Gastroesophageal sphincter (tissue), 4 donors: ENCODE measurements around the gene VSIG10. TPM values are rescaled to one million over a fixed set of nuclear protein-coding genes. Genes with fewer than 3 reads are reported as not detected.
"Not testable (repeated sequence)": the region's sequence is repeated elsewhere in the genome, so short reads cannot be mapped to it uniquely, and the experiment has no call there.

Experiments
- ATAC-seq: fragments of 150-250 bp; one replicate; pipeline ENCODE4 v1.9.1; 2016; ENCODE audit warnings: mild to moderate bottlenecking, moderate library complexity
- H3K27ac ChIP-seq, 4 donors: fragments of 200-600 bp; sonication (generic) in 3 of 4; 1 replicate in 3 of 4; 2 replicates in 1 of 4; pipeline ENCODE4 v1.5.1; 2016 to 2019
- H3K27me3 ChIP-seq: fragments of 200-600 bp; sonication (generic); one replicate; pipeline ENCODE4 v1.5.1; 2019
- H3K36me3 ChIP-seq, 2 donors: fragments of 200-600 bp; sonication (generic); one replicate each; pipeline ENCODE4 v1.5.1; 2019; ENCODE audit warnings: control low read depth in 1 of 2
- H3K4me1 ChIP-seq, 3 donors: fragments of 200-600 bp; sonication (generic); 1 replicate in 2 of 3; 2 replicates in 1 of 3; pipeline ENCODE4 v1.5.1; 2016 to 2019; ENCODE audit warnings: control low read depth in 2 of 3
- H3K4me3 ChIP-seq, 2 donors: fragments of 200-600 bp; sonication (generic); one replicate each; pipeline ENCODE4 v1.5.1; 2019; ENCODE audit warnings: mild to moderate bottlenecking in 1 of 2, moderate library complexity in 1 of 2
- H3K9me3 ChIP-seq, 3 donors: fragments of 200-600 bp; sonication (generic); one replicate each; pipeline ENCODE4 v1.5.1; 2017 to 2019; ENCODE audit warnings: control low read depth in 2 of 3
- CTCF ChIP-seq, 4 experiments: fragments of 200-600 bp in 2 of 4; fragments of 450-650 bp in 2 of 4; sonication (generic) in 1 of 4; IDR thresholded peaks; one replicate each; pipeline ENCODE4 v1.5.1; 2017 to 2019; ENCODE audit warnings: antibody characterized with exemption in 4 of 4, mild to moderate bottlenecking in 2 of 4, moderate library complexity in 2 of 4
- EP300 ChIP-seq: sonication (generic); formaldehyde crosslinking; IDR thresholded peaks from one replicate; pipeline ENCODE4 v1.6.1; 2017; ENCODE audit warnings: antibody characterized with exemption, mild to moderate bottlenecking
- POLR2A ChIP-seq, 2 donors: fragments of 450-650 bp; IDR thresholded peaks; one replicate each; pipeline ENCODE4 v1.6.1; 2017; ENCODE audit warnings: antibody characterized with exemption in 2 of 2, mild to moderate bottlenecking in 2 of 2, moderate library complexity in 1 of 2
- POLR2AphosphoS5 ChIP-seq: sonication (generic); formaldehyde crosslinking; IDR thresholded peaks from one replicate; pipeline ENCODE4 v1.6.1; 2017; ENCODE audit warnings: antibody characterized with exemption
- WGBS, 2 donors: methylation state at CpG; one replicate each; pipeline ENCODE4 v1.1.5; 2018; ENCODE audit warnings: low coverage in 1 of 2; 5-methylcytosine and 5-hydroxymethylcytosine counted together
- total RNA-seq, 4 donors: library from RNA; depleted of rRNA; stranded (reverse); fragments of >200 nt; gene quantifications; one replicate each; pipeline ENCODE4 v1.1.0, GENCODE V29; 2016

Gene VSIG10
- total RNA-seq, 4 donors from 2014 or later, result 14.7 to 24.6 (median 17.6) TPM

- no peaks in the 10 kb centered on the region for H3K27me3 ChIP-seq
- no peak overlapping the region for H3K27ac ChIP-seq
- H3K4me3 ChIP-seq, result no peak overlapping the region
- H3K4me1 ChIP-seq, result no peaks in the 10 kb centered on the region
- 82% methylated on average over 4 of the region's 4 CpGs; no CpG with 5 or more reads in 1 of the 2 donors for WGBS, 2 donors
- peaks cover 0 to 98% of the 10 kb centered on the region in 2 donors for H3K36me3 ChIP-seq
- TF ChIP-seq CTCF (IDR thresholded peaks at IDR 0.05), result no peak
- no peaks in the 10 kb centered on the region for H3K9me3 ChIP-seq
- no peak for ATAC-seq
These were observed 78.6 kb downstream of the VSIG10 start for GRCh38 chr12:118025168-118025567.

- Histone ChIP-seq H3K9me3 (no peaks in the 10 kb centered on the region), H3K4me3 (no peak overlapping the region), H3K27ac (no peak overlapping the region), H3K27me3 (no peaks in the 10 kb centered on the region), H3K36me3 (peaks cover 0 to 96% of the 10 kb centered on the region in 2 donors), H3K4me1 (no peaks in the 10 kb centered on the region)
- TF ChIP-seq POLR2AphosphoS5, result no peak
- TF ChIP-seq EP300, result no peak
- no peak for TF ChIP-seq CTCF (IDR thresholded peaks at IDR 0.05)
- 88 to 92% methylated on average over 6 of the region's 9 CpGs for WGBS, 2 donors
- ATAC-seq, result no peak
These were observed 80.4 kb downstream of the VSIG10 start for GRCh38 chr12:118023301-118023860.

- no peak overlapping the region for H3K4me3 ChIP-seq
- H3K27me3 ChIP-seq, result no peaks in the 10 kb centered on the region
- WGBS, 2 donors, result 100% methylated on average over 3 of the region's 3 CpGs; no CpG with 5 or more reads in 1 of the 2 donors
- H3K9me3 ChIP-seq, result no peaks in the 10 kb centered on the region
- ATAC-seq, result no peak
- no peak for TF ChIP-seq POLR2A (IDR thresholded peaks at IDR 0.05)
- peaks cover 0 to 89% of the 10 kb centered on the region in 2 donors for H3K36me3 ChIP-seq
- H3K27ac ChIP-seq, result no peak overlapping the region
- peaks cover 0 to 6% (median 0%) of the 10 kb centered on the region in 3 donors for H3K4me1 ChIP-seq
These were observed 81.1 kb downstream of the VSIG10 start for GRCh38 chr12:118022728-118023109.

- ATAC-seq, H3K27ac ChIP-seq, H3K4me3 ChIP-seq, H3K27me3 ChIP-seq, H3K9me3 ChIP-seq: not testable (repeated sequence)
- peaks cover 0 to 11% (median 4%) of the 10 kb centered on the region in 3 donors for H3K4me1 ChIP-seq
- peaks cover 0 to 84% of the 10 kb centered on the region in 2 donors for H3K36me3 ChIP-seq
- 94 to 96% methylated on average over 4 to 8 of the region's 13 CpGs for WGBS, 2 donors
These were observed 81.6 kb downstream of the VSIG10 start for GRCh38 chr12:118022097-118022727.

- Histone ChIP-seq H3K9me3 (no peaks in the 10 kb centered on the region), H3K27ac (no peak overlapping the region), H3K4me3 (no peak overlapping the region), H3K4me1 (peaks cover 0 to 24% (median 6%) of the 10 kb centered on the region in 3 donors), H3K27me3 (no peaks in the 10 kb centered on the region), H3K36me3 (peaks cover 0 to 62% of the 10 kb centered on the region in 2 donors)
- no peak for ATAC-seq
- WGBS, 2 donors, result 83% methylated on average over 1 of the region's 1 CpG; no CpG with 5 or more reads in 1 of the 2 donors
- TF ChIP-seq POLR2A (IDR thresholded peaks at IDR 0.05), result no peak
- no peak for TF ChIP-seq POLR2AphosphoS5
- no peak for TF ChIP-seq EP300
These were observed 83.8 kb downstream of the VSIG10 start for GRCh38 chr12:118020036-118020435.

GRCh38 chr12:118017926-118018325 is 85.9 kb downstream of the VSIG10 start:
- TF ChIP-seq POLR2A (IDR thresholded peaks at IDR 0.05) (no peak), CTCF (IDR thresholded peaks at IDR 0.05) (no peak)
- no peak for ATAC-seq

More at GRCh38 chr12:118017926-118018325, 85.9 kb downstream of the VSIG10 start:
- Histone ChIP-seq H3K4me1 (peaks cover 0 to 24% (median 6%) of the 10 kb centered on the region in 3 donors), H3K9me3 (no peaks in the 10 kb centered on the region), H3K27me3 (no peaks in the 10 kb centered on the region), H3K27ac (no peak overlapping the region), H3K4me3 (no peak overlapping the region), H3K36me3 (peaks cover 0 to 43% of the 10 kb centered on the region in 2 donors)
